Bronchial epithelial cell (primary cell): ENCODE measurements around the gene PRDM8. TPM values are rescaled to one million over a fixed set of nuclear protein-coding genes. Genes with fewer than 3 reads are reported as not detected.

ENCODE experiments used
- DNase-seq: peaks from one replicate; pipeline ENCODE4 v3.0.0-alpha.2; 2010; ENCODE audit warnings: low read depth
- FAIRE-seq: peaks from 2 replicates; lab custom pipeline; 2011; peaks lifted over from hg19 to GRCh38; lab: Jason Lieb, UNC
- H3K27me3 ChIP-seq: 2 replicates; pipeline ENCODE4 v1.5.1; 2011; ENCODE audit warnings: low read length; ENCODE audit not compliant: control insufficient read depth, insufficient read depth
- H3K36me3 ChIP-seq: 2 replicates; pipeline ENCODE4 v1.5.1; 2011; ENCODE audit warnings: low read length; ENCODE audit not compliant: control insufficient read depth, insufficient read depth
- H3K4me3 ChIP-seq: 2 replicates; pipeline ENCODE4 v1.5.1; 2011; ENCODE audit warnings: mild to moderate bottlenecking, low read depth, low read length, control low read depth
- total RNA-seq: library from RNA; depleted of rRNA; stranded (reverse); fragments of >200 nt; gene quantifications from 2 replicates; pipeline ENCODE4 v1.2.1, GENCODE V29; 2014
- TF ChIP-seq, protein P1 (sequence below): IDR thresholded peaks from 2 replicates; pipeline ENCODE4 v1.5.1; 2011; ENCODE audit warnings: mild to moderate bottlenecking, moderate library complexity, low read length, control low read depth, inconsistent platforms; ENCODE audit not compliant: insufficient read depth, severe bottlenecking

Gene PRDM8
- total RNA-seq, 1 donor from 2014 or later = 0.53 TPM

DNA sequence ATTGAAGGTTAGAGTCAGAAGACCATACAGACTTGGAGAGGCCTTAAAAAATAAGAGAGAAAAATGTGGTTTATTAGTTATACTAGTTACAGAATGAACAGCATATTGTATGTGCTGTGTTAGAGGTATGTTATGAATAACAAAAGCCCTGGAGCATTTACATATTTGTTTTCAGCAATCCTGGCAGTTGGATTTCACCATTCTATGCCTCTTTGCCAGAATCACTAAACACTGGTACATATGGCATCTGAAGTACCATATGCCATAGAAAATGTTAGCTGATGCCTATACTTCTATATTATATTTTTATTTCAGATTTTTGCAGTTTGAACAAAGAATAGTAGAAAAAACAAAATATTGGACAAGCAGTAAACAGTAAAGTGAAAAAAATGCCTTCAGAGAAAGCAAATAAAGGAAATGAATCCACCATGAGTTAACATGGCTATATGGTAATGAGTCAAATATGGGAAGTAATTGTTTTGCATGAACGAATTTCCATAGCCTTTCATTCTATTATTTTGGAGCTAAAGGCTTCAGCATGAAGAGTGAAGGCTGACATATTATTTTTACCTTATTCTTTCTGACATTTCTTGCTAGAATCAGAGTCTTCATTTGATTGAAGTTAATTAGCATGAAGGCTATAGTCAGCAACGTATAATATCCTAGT is 41.9 kb upstream of the PRDM8 start:
- no peaks in the 10 kb centered on the region for H3K27me3 ChIP-seq
- DNase-seq (peak; percentile 50), FAIRE-seq (no peak)
- H3K36me3 ChIP-seq = no peaks in the 10 kb centered on the region
- TF ChIP-seq, protein P1, sequence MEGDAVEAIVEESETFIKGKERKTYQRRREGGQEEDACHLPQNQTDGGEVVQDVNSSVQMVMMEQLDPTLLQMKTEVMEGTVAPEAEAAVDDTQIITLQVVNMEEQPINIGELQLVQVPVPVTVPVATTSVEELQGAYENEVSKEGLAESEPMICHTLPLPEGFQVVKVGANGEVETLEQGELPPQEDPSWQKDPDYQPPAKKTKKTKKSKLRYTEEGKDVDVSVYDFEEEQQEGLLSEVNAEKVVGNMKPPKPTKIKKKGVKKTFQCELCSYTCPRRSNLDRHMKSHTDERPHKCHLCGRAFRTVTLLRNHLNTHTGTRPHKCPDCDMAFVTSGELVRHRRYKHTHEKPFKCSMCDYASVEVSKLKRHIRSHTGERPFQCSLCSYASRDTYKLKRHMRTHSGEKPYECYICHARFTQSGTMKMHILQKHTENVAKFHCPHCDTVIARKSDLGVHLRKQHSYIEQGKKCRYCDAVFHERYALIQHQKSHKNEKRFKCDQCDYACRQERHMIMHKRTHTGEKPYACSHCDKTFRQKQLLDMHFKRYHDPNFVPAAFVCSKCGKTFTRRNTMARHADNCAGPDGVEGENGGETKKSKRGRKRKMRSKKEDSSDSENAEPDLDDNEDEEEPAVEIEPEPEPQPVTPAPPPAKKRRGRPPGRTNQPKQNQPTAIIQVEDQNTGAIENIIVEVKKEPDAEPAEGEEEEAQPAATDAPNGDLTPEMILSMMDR = no peak
- H3K4me3 ChIP-seq = no peak overlapping the region

DNA sequence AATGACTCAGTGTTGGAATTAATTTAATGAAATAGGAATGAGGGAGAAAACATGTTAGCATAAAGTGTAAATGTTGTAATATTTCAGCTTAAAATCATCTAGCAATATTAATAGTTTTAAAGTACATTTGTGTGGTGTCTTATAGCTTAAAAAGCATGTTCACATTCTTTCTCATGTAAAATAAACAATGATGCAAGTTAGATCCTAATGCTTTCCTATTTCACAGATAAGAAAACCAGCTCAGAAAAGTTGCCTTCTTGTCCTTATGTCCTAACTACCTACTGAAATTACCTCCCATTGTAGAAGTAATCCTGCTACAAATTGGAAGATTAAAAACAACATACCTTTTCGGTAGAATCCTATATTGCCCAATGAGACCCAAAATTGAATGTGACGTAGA is 40.9 kb upstream of the PRDM8 start:
- TF ChIP-seq, protein P1 = no peak
- Histone ChIP-seq H3K27me3 (no peaks in the 10 kb centered on the region), H3K4me3 (no peak overlapping the region), H3K36me3 (no peaks in the 10 kb centered on the region)
- FAIRE-seq = no peak
- DNase-seq = no peak

DNA sequence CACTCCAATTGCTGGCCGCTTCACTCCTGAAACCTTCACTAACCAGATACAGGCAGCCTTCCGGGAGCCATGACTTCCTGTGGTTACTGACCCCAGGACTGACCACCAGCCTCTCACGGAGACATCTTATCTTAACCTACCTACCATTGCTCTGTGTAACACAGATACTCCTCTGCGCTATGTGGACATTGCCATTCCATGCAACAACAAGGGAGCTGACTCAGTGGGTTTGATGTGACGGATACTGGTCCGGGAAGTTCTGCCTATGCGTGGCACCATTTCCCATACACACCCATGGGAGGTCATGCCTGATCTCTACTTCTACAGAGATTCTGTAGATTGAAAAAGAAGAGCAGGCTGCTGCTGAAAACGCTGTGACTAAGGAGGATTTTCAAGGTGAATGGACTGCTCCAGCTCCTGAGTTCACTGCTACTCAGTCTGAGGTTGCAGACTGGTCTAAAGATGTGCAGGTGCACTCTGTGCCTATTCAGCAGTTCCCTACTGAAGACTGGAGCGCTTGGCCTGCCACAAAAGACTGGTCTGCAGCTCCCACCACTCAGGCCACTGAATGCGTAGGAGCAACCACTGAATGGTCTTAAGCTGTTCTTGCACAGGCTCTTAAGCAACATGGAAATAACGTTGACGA is 35.8 kb upstream of the PRDM8 start:
- TF ChIP-seq, protein P1 = no peak
- DNase-seq (no peak), FAIRE-seq (peak; percentile 72)
- no peaks in the 10 kb centered on the region for H3K36me3 ChIP-seq
- H3K4me3 ChIP-seq = no peak overlapping the region
- H3K27me3 ChIP-seq = no peaks in the 10 kb centered on the region

DNA sequence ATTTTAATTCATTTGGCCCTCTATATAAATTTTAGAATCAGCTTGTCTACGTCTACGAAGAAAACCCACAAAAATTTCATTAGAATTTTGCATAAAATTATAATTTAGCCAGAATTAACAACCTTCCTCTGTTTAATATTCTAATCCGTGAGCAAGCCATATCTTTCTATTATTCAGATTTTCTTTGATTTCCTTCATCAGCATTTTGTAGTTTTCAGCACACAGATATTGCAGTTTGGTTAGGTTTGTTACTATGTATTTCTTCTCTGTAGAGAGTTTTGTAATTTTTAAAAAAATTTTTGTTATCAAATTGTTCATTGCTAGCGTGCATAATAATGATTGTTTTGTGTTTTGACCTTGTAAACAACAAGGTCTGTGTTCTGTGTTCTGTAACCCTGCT is 34.9 kb upstream of the PRDM8 start:
- no peak for FAIRE-seq
- Histone ChIP-seq H3K27me3 (no peaks in the 10 kb centered on the region), H3K4me3 (no peak overlapping the region), H3K36me3 (no peaks in the 10 kb centered on the region)
- TF ChIP-seq, protein P1 = no peak
- no peak for DNase-seq

DNA sequence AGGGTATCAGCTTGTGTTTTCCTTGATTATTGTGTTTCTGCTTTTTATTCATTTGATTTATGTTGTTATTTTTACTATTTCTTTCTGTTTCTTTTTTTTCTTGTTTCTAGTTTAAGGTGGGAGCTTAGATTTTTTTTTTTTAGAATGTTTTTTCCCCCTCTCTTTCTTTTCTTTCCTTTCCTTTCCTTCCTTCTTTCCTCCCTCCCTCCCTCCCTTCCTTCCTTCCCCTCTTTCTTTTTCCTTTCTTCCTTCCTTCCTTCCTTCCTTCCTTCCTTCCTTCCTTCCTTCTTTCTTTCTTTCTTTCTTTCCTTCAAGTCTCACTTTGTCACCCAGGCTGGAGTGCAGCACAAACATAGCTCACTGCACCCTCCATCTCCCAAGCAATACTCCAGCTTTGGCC is 31.4 kb upstream of the PRDM8 start:
- H3K36me3 ChIP-seq = no peaks in the 10 kb centered on the region
- FAIRE-seq (no peak), DNase-seq (no peak)
- TF ChIP-seq, protein P1 = no peak
- no peaks in the 10 kb centered on the region for H3K27me3 ChIP-seq
- H3K4me3 ChIP-seq = no peak overlapping the region
